HG03378 (cell line): Measurements from ENCODE around the gene ALPP.
"Not testable (repeated sequence)": the region's sequence is repeated elsewhere in the genome, so short reads cannot be mapped to it uniquely, and the experiment has no call there.

Experiments used
- ATAC-seq: cut with Tn5 transposase; IDR thresholded peaks from one replicate; pipeline ENCODE4 v1.9.1; 2021; ENCODE audit warnings: mild to moderate bottlenecking, moderate library complexity; ENCODE audit not compliant: unreplicated experiment

Gene ALPP

DNA sequence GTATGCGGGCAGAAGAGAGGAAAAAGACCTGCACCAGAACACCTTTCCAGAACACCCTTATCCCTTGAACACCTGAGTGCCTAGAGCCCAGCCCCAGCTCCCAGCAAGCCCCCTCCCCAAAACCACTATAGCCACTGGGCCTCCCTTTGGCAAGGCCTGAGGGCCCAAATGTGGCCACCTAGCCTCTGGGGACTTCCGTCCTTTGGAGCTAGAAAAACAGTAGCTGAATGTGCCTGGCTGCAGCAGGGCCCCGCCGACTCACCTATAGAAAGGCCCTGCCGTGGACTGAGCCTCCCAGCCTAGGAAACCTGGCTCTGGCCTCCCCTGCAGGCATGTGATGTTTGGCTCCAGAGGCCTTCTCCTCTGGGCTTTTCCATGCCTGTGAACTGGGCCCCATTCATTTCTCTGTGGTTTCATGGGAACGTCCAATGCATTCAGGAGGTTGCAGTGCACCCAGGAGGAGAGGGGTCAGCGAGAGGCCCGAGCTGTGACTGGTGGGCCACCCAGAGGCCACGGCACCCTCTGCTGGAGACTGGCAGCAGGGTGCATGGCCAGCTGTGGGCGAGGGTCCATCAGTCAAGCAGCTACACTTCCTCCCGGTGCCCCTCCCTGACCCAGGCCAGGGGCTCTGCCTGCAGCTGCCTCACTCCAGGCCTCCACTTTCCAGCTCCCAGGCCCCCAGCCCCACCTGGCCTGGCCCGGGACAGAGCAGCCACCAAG is 15.3 kb upstream of the ALPP start:
- not testable (repeated sequence) for ATAC-seq

DNA sequence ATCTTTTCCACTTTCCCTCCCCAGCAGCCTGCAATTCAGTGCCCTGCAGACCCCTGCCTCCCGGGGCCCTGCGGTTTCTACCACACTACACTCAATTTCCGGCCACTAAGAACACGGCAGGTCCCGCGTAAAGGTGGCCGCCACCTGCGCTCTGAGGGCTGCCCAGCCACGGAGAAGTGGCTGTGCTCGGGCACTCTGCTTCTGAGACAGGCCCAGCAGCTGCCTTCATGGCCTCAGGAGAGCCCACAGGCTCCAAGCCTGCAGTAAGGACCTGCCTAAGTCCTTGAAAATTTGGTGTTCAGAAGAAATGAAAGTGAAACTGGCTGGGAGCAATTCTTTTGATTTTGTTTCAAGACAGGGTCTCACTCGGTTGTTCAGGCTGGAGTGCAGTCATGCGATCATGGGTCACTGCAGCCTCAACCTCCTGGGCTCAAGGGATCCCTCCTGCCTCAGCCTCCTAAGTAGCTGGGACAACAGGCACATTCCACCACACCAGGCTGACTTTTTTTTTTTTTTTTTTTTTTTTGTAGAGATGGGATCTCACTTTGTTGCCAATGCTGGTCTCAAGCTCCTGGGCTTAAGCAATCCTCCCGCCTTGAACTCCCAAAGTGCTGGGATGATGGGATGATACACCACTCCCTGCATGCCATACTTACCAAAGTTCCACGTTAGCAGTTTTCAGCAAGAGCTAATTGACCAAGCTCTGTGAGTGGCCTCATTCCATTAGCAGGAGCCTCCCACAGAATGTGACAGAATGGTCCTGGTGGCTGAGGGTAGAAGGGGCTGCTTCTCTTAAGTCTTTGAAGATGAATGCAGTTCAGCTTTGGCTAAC is 14.6 kb upstream of the ALPP start:
- ATAC-seq = no peak

DNA sequence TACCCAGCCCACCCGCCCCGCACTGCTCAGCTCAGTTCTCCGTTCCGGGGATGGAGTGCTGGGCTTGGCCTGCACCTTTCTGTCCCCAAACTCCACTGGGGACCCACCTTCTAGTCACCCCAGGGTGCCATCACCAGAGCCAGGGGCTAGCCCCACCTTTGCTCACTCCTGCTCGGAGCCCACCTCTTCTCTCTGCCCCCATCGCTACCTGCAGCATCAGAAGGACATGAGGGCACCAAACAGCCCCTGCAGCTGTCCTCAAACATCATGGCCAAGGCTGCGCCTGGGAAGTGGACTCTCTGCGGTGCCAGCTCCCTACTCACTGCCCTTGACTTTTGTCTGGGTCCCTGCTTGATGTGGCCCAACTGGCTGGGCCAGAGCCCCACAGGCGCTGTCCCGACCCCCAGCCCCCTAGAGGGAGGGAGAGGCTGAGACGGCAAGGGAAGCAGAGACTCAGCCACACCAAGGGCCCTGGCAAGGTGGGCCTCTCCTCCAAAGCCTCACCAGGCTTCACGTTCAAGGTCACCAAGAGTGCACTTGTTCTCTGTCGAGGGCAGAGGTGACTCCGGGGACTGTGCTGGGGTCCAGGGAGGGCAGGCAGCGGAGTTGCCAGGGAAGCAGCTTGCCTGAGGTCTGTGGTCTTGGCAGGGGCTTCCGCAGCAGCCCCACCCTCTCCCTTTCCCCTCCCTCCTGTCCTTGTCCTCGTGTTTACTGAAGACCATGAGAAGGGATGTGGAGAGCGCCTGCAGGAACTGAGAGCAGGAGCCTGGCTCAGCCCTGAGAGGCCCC is 13.6 kb upstream of the ALPP start:
- ATAC-seq = not testable (repeated sequence)

DNA sequence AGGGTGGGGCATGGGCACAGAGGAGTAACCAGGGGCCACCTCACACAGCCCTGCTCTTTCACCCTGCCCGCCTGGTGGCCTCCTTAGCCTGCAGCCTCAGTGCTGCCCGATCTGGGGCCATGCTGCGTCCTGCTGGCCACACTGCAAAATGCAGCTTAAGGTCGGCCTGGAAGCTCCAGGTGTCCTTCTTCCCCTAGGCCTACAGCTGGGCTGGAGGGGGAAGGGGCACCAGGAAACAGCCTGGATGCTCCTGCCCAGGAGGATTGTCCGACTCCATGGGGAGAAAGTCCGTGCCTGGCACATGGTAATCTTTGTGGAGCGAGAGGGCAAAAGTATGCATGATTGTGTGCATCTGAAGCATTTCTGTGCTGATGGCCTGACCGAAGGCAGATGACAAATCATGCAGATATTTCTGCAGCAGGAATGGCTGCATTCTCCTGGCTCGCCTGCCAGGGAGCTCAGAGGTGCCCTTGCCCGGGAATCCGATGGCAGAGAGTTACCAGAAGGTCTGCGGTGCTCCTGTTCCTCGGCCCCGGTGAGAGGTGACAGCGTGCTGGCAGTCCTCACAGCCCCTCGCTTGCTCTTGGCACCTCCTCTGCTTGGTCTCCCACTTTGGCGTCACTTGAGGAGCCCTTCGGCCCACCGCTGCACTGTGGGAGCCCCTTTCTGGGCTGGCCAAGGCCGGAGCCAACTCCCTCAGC is 12.8 kb upstream of the ALPP start:
- ATAC-seq = no peak

DNA sequence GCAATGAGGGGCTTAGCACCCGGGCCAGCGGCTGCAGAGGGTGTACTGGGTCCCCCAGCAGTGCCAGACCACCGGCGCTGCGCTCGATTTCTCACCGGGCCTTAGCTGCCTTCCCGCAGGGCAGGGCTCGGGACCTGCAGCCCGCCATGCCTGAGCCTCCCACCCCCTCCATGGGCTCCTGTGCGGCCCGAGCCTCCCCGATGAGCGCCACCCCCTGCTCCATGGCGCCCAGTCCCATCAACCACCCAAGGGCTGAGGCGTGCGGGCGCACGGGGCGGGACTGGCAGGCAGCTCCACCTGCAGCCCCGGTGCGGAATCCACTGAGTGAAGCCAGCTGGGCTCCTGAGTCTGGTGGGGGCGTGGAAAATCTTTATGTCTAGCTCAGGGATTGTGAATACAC is 12.1 kb upstream of the ALPP start:
- not testable (repeated sequence) for ATAC-seq

DNA sequence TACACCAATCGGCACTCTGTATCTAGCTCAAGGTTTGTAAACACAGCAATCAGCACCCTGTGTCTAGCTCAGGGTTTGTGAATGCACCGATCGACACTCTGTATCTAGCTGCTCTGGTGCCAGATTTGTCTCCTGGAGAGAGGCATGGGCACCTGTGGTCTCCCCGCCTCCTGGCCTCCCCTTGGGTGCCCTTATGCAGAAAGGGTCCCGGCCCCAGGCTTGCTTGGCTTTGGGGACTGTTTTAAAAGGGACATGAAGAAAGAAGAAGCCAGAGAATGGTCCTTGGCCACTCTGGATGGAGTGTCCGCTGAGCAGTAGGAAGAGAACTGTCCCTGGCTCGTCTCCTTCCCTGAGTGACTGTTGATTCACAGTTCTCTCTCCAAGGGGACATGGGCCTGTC is 11.5 kb upstream of the ALPP start:
- no peak for ATAC-seq

DNA sequence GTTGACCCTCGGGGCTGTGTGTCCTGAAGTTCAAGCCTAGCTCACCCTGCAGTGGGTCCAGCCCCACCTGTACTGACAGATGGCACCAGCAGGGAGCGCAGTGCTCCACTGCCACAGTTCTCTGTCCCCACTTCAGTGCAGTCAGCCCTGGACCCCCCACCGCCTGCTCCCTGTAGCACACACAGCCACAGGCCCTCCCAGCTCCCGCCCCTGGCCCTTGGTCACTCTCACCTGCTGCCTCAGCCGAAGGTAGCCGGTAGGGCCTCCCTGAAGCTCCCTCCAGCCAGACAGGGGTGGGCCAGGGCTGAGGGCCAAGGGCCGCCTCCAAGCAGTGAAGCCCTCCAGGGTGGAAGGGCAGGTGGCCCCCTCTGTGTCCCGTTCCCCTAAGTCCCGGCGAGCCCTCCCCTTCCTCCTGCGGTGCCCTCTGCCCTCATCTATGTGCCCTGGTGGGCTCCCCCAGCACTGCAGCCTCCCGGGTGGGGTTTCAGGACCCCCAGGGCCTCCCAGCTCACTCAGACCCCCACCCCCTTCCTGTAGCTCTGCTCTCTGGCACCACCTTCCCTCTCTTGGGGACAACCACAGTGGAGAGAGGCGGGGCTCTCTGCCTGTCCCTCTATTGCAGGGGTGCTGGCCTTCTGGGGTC is 10.8 kb upstream of the ALPP start:
- no peak for ATAC-seq

DNA sequence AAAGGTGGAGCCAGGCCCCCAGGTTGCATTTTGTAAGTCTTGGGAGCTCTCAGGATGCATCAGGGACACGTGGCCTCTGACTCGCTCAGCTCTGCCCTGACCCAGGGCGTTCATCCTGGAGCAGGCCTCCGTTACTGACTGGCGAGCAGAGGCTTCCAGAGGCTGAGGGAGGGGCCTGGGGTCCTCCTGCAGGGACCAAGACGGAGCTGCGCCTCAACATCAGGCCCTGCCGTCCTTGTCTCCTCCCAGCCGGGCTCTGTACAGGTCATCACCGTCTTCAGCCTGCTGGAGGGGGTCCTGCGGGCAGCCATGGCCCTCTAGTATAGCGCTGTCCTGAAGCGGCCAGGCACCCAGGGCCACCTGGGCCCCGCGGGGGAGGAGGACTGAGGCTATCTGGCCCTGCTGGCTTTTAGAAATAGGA is 10.2 kb upstream of the ALPP start:
- ATAC-seq = no peak

DNA sequence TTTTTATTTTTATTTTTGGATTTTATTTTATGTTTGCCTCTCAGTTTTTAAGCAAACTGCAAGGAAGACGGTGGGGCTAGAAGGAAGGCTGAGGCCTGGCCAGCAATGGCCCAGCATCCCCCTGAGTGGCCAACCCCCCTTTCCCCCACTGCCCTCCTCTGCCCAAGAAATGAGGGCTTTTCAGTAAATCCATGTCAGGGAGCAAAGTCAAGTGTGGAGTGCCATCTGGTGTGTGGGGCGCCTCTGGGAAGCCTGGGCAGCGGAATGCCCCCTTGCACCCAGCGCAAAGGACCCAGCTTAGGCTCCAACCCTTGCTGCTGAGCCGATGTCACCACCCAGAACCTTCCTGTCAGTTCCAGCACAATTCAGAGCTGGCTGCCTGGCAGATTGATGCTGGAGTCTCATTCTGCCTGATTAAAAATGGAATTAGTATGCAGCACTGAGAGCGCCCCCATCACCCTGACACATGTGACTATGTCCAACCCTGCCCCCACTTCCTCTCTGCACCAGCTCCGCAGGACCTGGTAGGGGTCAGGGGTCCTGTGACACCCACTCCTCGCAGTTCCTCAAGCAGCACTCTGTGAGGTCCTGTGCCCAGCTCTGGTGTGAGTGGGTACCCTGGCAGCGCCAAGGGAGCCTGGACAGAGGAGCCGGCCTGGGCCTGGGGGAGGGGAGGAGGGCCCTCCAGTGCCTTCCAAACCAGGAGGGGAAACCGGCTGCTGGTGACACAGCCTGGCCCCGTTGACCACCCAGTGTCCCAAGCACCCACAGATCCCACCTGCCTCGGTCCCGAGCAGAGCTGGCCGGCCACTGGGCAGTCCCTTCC is 9.2 kb upstream of the ALPP start:
- no peak for ATAC-seq

DNA sequence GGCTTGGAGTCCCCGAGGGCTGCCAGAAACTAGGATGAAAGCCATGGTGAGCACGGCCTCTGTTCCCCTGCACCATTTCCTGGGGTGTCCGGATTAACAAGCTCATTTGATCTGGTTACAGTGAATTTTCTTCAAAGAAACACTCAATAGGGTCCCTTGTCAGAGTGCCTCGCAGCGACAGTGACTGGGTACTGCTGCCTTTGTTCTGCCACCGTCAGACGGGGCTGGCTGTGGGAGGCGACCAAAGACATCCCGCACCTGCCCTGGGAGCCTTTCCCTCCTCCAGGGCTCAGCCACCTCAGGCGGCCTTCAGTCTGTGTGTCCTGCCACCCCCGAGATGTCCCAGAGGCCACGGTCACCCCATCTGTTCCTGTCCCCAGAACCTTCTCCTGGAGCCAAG is 8.5 kb upstream of the ALPP start:
- not testable (repeated sequence) for ATAC-seq

DNA sequence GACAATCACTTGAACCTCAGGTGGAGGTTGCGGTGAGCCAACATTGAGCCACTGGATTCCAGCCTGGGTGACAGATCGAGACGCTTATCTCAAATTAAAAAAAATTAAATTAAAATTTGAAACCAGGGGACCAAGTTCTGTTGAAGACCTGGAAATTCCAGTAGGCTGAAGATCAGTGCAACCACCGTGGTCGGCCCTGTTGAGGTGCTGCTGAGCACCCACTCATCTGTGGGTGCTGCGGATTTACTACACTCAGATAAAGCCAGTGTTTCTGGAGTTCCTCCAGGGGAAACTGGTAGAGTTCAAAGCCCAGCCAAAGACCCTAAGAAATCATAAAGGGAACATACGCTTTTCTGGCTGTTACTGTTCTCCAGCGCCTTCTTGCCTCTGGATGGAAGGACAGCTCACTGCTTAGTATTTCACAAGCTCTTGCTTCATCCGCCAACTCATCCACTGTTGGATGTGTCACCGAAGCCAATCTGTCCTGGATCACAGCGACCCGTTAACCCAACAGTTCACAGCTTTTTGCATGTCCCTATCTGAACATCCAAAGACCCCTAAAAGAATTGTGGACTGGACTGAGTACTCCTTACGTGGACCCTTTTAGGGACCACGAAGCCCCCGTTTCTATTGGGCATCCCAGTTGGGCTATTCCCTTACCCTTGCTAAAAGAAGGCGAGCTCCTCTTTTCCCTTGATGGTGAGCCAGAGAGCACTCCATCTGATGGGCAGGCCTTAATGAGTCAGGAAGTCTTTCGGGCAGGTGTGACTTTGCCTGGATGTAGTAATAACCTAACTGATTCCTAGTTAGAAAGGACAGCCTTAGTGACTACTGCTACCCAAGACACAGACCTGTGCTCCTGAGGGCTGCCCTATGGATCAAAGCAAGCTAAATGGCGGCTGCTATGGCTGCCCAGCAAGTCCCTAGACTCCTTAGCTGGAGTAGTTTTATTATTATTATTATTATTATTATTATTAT is 6.0 kb upstream of the ALPP start:
- no peak for ATAC-seq

DNA sequence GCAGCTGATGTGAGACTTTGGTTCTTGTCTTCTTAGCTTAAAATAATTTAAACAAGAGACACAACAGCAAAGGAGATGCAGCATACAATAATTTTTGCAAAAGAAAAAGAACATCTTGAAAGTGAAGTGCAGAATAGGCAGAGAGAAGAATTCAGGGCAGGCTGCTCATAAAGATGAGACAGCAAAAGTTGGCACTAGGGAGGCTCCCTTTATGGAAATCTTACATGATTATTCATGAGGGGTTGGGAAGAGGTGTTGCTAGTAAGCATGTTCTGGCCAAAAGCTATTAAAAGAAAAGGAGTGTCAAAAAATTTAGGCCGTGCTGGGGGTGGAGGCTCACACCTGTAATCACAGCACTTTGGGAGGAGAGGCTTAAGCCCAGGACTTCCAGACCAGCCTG is 4.2 kb upstream of the ALPP start:
- ATAC-seq = no peak

DNA sequence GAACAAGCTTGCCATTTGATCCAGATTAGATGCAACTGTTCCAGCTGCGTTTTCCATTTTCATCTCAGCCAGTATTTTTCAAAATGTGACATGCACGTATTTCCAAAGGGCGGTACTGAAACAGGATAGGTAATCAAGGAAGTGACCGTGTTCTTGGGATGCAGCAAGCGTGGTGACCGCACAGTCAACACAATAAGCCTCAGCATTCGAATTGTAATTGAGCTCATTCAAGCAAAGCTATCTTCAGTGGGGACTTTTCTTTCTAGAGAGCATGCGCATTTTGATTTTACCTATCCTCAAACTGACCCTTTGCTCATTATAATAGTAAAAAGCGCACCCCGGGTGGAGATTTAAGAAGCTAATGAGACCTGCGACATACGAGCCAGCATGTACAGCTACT is 3.4 kb upstream of the ALPP start:
- no peak for ATAC-seq

DNA sequence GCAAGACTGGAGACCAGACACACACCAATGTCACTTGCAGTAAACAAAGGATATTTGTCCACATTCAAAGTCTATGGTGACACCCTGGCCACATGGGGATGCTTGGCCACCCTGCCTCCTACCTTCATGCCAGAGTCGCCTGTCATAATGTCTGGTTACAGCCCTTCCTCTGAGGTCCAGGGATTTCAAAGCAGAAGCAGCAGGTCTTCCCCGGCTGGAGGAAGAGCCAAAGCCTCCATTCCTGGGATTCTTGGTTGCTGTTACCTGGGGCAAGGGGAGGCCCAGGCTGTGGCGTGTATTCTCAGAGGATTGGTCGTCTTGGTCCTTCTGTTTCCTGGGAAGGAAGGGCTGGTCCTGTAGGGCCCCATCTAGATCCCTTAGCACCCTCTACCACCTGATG is 2.3 kb upstream of the ALPP start:
- ATAC-seq = no peak

DNA sequence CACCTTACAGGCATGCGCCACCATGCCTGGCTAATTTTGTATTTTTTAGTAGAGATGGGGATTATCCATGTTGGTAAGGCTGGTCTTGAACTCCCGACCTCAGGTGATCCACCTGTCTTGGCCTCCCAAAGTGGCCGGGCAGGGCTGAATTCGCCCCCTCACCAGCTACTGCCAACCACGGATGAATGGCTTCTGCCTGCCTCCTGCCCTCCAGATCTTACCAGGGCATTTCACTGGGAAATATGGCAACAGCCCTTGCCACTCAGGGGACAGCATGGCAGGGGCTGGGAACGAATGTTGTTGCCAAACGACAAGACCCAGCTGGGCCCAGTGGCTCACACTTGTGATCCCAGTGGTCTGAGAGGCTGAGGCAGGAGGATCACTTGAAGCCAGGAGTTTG is 1.8 kb upstream of the ALPP start:
- no peak for ATAC-seq

DNA sequence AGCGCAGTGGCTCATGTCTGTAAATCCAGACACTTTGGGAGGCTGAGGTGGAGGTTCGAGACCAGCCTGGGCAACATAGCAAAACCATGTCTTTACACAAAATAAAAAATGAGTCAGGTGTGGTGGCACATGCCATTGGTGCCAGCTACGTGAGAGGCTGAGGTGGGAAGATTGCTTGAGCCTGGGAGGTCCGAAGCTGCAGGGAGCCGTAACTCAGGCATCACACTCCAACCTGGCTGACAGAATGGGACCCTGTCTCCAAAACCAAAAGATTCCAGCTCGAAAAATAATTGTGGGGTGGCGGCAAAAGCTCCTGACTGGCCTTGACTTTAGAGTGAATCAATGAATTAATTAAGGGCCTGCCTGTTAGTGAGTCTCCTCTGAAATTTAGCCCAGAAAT is 1.2 kb upstream of the ALPP start:
- no peak for ATAC-seq

DNA sequence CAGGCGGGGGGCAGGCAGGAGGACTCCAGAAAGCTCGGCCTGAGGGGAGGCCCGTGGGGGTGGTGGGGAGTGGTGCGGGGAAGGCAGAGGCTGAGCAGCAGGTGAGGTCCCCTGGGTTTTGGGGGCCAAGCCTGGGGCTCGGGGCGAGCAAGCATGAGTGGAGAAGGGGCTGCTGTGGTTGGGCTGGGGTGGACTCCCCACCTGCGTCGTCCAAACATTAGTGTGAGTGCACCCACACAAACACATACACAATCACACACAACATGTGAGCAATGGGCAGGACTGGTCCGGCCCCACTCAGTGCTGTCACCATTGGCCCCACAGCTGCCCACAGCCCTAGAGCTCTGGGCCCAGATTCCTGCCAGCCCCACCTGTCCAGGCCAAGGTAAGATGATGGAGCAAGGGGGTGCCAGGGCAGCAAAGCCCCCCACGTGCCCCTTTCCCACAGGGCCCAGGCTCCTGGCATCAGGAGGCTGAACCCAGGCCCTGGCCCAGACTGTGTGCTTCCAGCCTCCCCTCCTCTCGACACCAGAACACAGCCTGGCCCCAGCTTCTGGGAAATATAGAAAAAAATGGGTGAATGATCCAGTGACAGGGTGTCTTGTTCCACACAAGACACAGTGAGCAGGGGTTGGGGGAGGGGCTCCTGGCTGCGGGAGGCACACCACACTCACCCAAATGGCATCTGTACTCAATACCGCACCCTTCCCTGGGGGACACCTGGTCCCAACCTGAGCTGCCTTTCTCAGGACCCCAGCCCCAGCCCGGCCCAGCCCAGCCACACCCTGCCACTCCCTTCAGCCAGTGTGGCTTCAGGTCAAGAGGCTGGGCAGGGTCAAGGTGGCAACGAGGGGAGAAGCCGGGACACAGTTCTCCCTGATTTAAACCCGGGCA is 463 bp upstream of the ALPP start:
- ATAC-seq = no peak
